Stimulated activated CD8-positive, alpha-beta memory T cell treated with anti-CD3 and anti-CD28 coated beads, Interleukin-7, amount 100 ng/mL, for 24 hours (primary cell): Measurements from ENCODE around the gene CT45A9.
"Not testable (repeated sequence)": the region's sequence is repeated elsewhere in the genome, so short reads cannot be mapped to it uniquely, and the experiment has no call there.

Source experiments
- DNase-seq: peaks from one replicate; pipeline ENCODE4 v3.0.0-alpha.2; 2020; ENCODE audit warnings: low read depth

CT45A9 gene, protein sequence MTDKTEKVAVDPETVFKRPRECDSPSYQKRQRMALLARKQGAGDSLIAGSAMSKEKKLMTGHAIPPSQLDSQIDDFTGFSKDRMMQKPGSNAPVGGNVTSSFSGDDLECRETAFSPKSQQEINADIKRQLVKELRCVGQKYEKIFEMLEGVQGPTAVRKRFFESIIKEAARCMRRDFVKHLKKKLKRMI

DNA sequence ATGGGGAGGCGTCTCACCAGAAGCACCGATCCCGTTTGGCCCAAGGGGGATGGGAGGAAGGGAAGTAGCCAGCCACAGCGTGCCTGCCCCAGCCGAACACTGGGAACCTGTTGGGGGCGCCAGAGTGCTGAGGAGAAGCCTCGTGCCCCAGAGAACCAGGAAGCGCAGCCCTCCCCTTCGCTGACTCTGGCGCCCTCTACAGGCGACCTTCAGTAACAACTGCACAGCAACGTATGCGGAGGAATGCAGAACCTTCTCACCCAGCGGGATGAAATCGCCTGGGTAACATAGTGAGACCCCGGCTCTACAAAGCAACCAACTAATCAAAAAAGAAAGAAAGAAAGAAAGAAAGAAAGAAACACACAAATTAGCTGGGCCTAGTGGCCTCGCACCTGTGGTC lies at the start of gene CT45A9:
CT45A9 (minus strand) TSS at position 101 of the 400 bp plus-strand sequence. CDS start 3,751 bp downstream, outside the sequence.
- not testable (repeated sequence) for DNase-seq

DNA sequence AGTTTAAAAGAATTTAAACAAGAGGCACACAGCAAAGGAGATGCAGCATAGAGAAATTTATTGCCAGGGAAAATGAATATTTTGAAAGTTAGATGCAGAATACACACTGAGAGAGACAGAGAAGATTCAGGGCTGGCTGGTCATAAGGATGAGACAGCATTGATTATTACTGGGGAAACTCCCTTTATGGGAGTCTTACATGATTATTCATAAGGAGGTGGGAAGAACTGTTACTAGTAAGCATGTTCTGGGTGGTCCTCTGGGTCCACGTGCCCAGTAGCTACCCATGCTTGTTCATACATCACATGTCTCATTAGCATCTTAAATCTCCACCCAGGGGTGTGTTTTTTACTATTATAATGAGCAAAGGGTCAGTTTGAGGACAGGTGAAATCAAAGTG lies 48.9 kb upstream of the CT45A9 start:
- not testable (repeated sequence) for DNase-seq

DNA sequence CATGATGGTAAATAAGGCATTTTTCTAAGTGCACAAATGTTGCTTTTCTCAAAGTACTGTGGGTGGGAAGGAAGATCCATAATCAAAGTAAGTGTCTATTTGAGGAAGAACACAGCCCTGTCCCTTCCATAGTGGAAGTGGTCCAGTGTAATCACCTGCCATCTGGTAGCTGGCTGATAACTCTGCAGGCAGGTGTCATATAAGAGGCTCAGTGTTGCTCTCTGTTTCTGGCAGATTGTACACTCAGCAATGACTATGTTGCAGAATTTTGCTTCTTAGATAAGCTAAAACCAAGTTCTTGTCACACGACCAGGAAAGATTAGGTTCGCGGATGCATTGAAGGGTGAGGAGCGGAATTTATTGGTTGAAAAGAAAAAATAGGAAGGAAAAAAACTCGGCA lies 42.8 kb upstream of the CT45A9 start:
- DNase-seq: no peak

DNA sequence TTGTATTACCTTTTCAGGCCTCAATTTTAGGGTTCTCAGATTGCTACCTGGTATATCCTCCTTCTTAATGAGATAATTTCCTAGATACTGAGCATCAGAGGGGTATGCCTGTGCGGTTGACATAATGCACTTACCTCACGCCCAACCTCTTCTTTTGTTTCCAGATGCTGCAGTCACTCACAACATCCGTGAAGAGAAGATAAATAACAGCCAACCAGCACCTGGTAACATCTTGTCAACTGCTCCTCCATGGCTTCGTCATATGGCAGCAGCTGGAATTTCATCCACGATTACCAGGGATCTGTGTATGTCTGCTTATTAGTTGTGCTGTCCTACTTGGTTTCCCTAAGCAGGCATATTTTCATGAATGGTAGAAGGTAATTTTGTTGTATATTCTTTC lies 38.6 kb upstream of the CT45A9 start:
- DNase-seq: no peak

DNA sequence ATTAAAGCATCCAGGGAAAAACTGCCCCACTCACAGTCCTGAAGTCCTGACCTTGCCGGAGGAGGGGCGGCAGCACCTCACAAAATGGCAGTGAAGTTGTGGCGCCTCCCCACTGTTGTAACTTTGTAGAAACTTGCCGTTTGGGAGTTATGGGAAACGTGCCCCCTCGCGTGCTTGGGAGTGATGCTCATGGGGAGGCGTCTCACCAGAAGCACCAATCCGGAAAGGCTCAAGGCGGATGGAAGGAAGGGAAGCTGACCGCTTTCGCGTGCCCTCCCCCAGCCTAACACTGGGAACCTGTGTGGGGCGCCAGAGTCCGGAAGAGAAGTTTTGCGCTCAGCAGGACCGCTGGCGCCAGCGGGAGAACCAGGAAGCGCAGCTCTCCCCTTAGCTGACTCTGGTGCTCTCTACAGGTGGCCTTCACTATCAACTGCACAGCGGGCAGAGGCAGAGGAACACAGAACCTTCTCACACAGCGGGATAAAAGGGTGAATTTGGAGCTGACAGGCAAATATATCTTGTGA lies 21.7 kb upstream of the CT45A9 start, which contains the start of the genes CT45A10 and SAGE1:
CT45A10 (minus strand) TSS at position 151 of the 524 bp plus-strand sequence. CDS start 8,100 bp downstream, outside the sequence.
SAGE1 (plus strand) TSS at position 423 of the 524 bp plus-strand sequence. CDS start 2,527 bp downstream, outside the sequence.
- DNase-seq: no peak

DNA sequence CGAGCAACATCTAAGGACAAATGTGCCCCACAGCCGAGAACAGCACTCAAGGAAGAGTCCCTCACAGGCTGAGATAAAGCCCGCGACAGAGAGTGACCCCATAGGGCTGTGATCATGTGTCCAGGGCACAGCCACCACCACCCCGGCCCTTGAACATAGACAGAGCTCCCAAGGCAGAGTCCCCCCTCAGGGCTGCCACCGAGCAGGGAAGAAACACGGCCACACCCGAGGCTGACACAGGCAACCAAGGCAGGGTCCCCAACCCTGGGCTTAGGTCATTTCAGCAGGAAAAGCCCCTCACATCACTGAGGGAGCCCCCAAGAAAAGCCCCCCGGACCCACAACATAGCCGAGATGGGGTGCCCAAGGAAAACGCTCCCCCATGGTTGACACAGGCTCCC lies 21.2 kb upstream of the CT45A9 start:
- no peak for DNase-seq

DNA sequence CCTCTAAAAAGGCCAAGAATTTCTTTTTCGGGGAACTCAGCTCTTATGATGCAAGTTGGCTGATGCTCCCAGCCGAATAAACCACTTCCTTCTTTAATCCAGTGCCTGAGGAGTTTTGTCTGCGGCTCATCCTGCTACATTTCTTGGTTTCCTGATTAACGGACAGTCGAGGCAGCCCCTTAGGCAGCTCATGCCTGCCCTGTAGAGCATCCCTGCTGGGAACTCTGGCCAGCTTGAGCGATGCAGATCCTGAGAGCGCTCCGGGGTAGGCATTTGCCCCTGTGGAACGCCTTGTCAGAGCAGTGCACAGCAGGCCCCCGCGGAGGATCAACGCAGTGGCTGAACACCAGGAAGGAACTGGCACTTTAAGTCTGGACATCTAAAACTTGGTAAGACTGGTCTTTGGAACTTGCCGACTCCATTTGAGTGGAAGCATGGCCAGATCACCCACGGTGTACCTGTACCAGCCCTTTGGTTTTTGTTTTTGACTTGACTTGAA lies 18.5 kb upstream of the CT45A9 start:
- DNase-seq: no peak

DNA sequence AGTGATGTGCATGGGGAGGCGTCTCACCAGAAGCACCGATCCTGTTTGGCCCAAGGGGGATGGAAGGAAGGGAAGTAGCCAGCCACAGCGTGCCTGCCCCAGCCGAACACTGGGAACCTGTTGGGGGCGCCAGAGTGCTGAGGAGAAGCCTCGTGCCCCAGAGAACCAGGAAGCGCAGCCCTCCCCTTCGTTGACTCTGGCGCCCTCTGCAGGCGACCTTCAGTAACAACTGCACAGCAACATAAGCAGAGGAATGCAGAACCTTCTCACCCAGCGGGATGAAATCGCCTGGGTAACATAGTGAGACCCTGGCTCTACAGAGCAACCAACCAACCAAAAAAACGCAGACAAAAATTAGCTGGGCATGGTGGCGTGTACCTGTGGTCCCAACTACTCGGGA lies 17.4 kb upstream of the CT45A9 start:
- DNase-seq: not testable (repeated sequence)

DNA sequence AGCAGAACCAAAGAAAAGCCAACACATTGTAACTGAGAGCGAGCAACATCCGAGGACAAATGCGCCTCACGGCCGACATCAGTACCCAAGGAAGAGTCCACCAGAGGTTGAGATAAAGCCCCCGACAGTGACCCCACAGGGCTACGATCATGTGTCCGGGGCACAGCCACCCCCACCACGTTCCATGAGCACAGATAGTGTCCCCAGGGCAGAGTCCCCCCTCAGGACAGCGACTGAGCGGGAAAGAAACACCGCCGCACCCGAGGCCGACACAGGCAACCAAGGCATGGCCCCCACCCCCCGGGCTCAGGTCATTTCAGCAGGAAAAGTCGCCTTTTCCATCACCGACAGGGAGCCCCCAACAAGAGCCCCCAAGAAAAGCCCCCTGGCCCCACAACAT lies 16.6 kb upstream of the CT45A9 start:
- DNase-seq: not testable (repeated sequence)

DNA sequence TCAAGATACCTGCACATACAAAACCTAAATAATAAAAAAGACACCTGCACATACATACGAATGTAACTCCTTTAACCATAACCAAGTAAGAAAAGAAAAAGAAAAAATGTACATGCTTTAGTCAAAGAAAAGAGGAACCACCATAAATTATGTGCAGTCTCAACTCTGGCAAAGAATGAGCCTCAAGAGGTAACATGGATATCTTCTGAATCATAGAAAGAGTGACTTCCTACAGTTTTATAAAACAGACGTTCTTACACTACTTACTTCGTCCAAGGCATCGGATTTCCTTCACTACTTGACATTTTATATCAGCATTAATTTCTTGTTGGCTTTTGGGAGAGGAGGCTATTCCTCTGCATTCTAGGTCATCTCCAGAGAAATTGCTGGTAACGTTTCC lies 11.1 kb upstream of the CT45A9 start:
- DNase-seq: not testable (repeated sequence)

DNA sequence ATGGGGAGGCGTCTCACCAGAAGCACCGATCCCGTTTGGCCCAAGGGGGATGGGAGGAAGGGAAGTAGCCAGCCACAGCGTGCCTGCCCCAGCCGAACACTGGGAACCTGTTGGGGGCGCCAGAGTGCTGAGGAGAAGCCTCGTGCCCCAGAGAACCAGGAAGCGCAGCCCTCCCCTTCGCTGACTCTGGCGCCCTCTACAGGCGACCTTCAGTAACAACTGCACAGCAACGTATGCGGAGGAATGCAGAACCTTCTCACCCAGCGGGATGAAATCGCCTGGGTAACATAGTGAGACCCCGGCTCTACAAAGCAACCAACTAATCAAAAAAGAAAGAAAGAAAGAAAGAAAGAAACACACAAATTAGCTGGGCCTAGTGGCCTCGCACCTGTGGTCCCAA lies 17.2 kb downstream of the CT45A9 start, which contains the start of gene CT45A8:
CT45A8 (minus strand) TSS at position 101 of the 400 bp plus-strand sequence. CDS start 3,755 bp downstream, outside the sequence.
- DNase-seq: not testable (repeated sequence)

DNA sequence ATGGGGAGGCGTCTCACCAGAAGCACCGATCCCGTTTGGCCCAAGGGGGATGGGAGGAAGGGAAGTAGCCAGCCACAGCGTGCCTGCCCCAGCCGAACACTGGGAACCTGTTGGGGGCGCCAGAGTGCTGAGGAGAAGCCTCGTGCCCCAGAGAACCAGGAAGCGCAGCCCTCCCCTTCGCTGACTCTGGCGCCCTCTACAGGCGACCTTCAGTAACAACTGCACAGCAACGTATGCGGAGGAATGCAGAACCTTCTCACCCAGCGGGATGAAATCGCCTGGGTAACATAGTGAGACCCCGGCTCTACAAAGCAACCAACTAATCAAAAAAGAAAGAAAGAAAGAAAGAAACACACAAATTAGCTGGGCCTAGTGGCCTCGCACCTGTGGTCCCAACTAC lies 34.4 kb downstream of the CT45A9 start, which contains the start of gene CT45A7:
CT45A7 (minus strand) TSS at position 101 of the 400 bp plus-strand sequence. CDS start 3,747 bp downstream, outside the sequence.
- not testable (repeated sequence) for DNase-seq

DNA sequence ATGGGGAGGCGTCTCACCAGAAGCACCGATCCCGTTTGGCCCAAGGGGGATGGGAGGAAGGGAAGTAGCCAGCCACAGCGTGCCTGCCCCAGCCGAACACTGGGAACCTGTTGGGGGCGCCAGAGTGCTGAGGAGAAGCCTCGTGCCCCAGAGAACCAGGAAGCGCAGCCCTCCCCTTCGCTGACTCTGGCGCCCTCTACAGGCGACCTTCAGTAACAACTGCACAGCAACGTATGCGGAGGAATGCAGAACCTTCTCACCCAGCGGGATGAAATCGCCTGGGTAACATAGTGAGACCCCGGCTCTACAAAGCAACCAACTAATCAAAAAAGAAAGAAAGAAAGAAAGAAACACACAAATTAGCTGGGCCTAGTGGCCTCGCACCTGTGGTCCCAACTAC lies 51.7 kb downstream of the CT45A9 start, which contains the start of gene CT45A2:
CT45A2 (minus strand) TSS at position 101 of the 400 bp plus-strand sequence. CDS start 3,747 bp downstream, outside the sequence.
- not testable (repeated sequence) for DNase-seq
